Heart left ventricle (tissue), 13 donors: ENCODE measurements around the gene CHMP1A.

Source experiments
- POLR2A ChIP-seq, 2 donors: fragments of 450-650 bp; IDR thresholded peaks; one replicate each; pipeline ENCODE4 v1.6.1; 2017; ENCODE audit warnings: antibody characterized with exemption in 2 of 2, mild to moderate bottlenecking in 2 of 2, moderate library complexity in 2 of 2
- TF ChIP-seq, protein P1 (sequence below), 12 donors: fragments of 200-600 bp; sonication (generic) in 4 of 12; IDR thresholded peaks; one replicate each; pipeline versions ENCODE4 v1.5.0 to v1.8.0; 2018 to 2022; ENCODE audit warnings: antibody characterized with exemption in 12 of 12, mild to moderate bottlenecking in 5 of 12
- donor health status: ischemic (EF 13 %, LVEDD 7.1; RV severe dilation, severe dysfunction).
- donor health status: DM: no; HTN: yes; CAD: no.
- donor health status: DM: no; HTN: no; CAD: no.
- donor health status: ischemic (EF 25% LVEDD 6.9; RV normal size, moderate dysfunction).
- donor health status: ischemic (EF 25% LVEDD 5.7; RV mildly dilated, moderate dysfunction).
- donor health status: ischemic (EF 35%, LVEDD 5.7; RV mildly dilated, moderate dysfunction).
- donor health status: nonischemic (EF 11% LVEDD 7.7; RV severe dilation, severe dysfunction).
- donor health status: DM: yes; HTN: yes; CAD: no.
- donor health status: PGD.
- donor health status: ischemic (EF 29% LVEDD 5.4; RV normal size, mild dysfunction).
- donor health status: nonischemic (EF 23%, LVEDD 6.1; RV moderate dilation, normal function).

DNA sequence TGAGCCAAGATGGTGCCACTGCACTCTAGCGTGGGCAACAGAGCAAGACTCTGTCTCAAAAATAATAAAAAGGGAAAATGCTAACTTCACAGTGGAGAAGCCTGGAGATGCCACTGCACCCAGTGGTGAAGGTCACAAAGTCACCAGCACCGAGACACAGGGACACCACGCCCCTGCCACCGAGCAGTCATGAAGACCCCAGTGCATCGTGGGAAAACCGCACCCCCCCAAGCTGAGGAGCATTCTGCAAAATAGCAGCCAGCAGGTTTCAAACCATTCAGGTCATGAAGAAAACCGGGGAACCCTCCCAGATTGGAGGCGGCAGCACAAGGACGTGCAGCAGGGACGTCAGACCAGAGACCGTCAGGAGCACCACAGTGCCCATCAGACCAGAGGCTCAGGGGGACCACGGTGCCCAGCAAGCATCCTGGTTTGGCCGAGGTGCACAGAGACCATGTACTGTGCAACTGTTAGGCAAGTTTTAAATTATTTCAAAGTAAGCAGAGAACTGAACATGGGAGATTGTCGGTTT, 13.7 kb downstream of the CHMP1A start:
- TF ChIP-seq, protein P1, sequence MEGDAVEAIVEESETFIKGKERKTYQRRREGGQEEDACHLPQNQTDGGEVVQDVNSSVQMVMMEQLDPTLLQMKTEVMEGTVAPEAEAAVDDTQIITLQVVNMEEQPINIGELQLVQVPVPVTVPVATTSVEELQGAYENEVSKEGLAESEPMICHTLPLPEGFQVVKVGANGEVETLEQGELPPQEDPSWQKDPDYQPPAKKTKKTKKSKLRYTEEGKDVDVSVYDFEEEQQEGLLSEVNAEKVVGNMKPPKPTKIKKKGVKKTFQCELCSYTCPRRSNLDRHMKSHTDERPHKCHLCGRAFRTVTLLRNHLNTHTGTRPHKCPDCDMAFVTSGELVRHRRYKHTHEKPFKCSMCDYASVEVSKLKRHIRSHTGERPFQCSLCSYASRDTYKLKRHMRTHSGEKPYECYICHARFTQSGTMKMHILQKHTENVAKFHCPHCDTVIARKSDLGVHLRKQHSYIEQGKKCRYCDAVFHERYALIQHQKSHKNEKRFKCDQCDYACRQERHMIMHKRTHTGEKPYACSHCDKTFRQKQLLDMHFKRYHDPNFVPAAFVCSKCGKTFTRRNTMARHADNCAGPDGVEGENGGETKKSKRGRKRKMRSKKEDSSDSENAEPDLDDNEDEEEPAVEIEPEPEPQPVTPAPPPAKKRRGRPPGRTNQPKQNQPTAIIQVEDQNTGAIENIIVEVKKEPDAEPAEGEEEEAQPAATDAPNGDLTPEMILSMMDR (IDR thresholded peaks at IDR 0.05): no peak
- no peak for TF ChIP-seq POLR2A (IDR thresholded peaks at IDR 0.05)
